ENCODE data around the gene PML.

DNA sequence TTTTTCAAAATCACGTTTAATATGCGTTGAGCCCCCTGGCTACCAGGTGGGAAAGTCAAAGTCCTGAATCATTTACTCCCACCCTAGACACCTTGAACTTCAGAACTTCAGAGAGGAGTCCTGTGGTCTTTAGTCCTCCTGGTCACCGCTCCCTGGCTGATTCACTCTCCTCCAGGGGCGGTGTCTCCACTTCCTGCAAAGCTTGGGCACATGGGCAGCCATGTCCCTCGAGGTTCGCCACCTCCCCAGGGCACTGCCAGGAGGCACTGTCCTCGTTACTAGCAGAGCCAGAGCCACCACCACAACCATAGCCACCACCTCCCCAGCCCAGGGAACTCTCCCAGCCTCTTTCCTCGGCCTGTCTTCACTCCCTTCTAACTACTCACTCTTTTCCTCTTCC lies 37.2 kb upstream of the PML start:
- no peak for TF ChIP-seq SUPT5H (IDR thresholded peaks at IDR 0.05)
- no peak for TF ChIP-seq ZNF589 (CRISPR knock-in tag; IDR thresholded peaks at IDR 0.05; ENCODE audit: low read depth)
- no peak for TF ChIP-seq ZNF639 (CRISPR knock-in tag; conservative IDR thresholded peaks at IDR 0.05 in 1 of 2, IDR thresholded peaks at IDR 0.05 in 1 of 2)
- no peak for TF ChIP-seq TAF1 (IDR thresholded peaks at IDR 0.05; ENCODE audit: control insufficient read depth, extremely low read depth, insufficient read depth, low read length, severe bottlenecking)
- TF ChIP-seq GABPA (tag; conservative IDR thresholded peaks at IDR 0.05; ENCODE audit: low read depth): no peak
- no peak for TF ChIP-seq KDM4B (IDR thresholded peaks at IDR 0.05; ENCODE audit: borderline replicate concordance in 2 of 2, low read depth in 1 of 2)
- no peak for TF ChIP-seq ESRRA (IDR thresholded peaks at IDR 0.05; ENCODE audit: borderline replicate concordance, low read depth)
- no peak for TF ChIP-seq ZEB2 (IDR thresholded peaks at IDR 0.05)
- TF ChIP-seq PHTF2 (CRISPR knock-in tag; IDR thresholded peaks at IDR 0.05): no peak
- no peak for TF ChIP-seq ZBTB17 (CRISPR knock-in tag; IDR thresholded peaks at IDR 0.05)

Data from K562 (cell line).